Chondrocyte (in vitro differentiated cells): ENCODE measurements around the gene GOLGA6L25. TPM values are rescaled to one million over a fixed set of nuclear protein-coding genes. Genes with fewer than 3 reads are reported as not detected.
"Not testable (repeated sequence)": the region's sequence is repeated elsewhere in the genome, so short reads cannot be mapped to it uniquely, and the experiment has no call there.

ENCODE experiments used
- DNase-seq: peaks from one replicate; pipeline ENCODE4 v3.0.0; 2021; ENCODE audit warnings: mixed read lengths, low spot score
- H3K27ac Mint-ChIP-seq: one replicate; pipeline ENCODE4 v1.8.0; 2021; ENCODE audit warnings: mild to moderate bottlenecking, moderate library complexity, mixed read lengths; ENCODE audit not compliant: unreplicated experiment
- H3K27me3 Mint-ChIP-seq: 2 replicates; pipeline ENCODE4 v1.8.0; 2021; ENCODE audit warnings: low read depth, mixed read lengths
- H3K36me3 Mint-ChIP-seq: 2 replicates; pipeline ENCODE4 v1.8.0; 2021; ENCODE audit warnings: low read depth, mixed read lengths
- H3K4me1 Mint-ChIP-seq: 2 replicates; pipeline ENCODE4 v1.8.0; 2021; ENCODE audit warnings: low read depth, mild to moderate bottlenecking, mixed read lengths
- H3K4me3 Mint-ChIP-seq: one replicate; pipeline ENCODE4 v1.8.0; 2021; ENCODE audit warnings: mild to moderate bottlenecking, moderate library complexity, mixed read lengths; ENCODE audit not compliant: unreplicated experiment
- H3K9me3 Mint-ChIP-seq: 2 replicates; pipeline ENCODE4 v1.8.0; 2021; ENCODE audit warnings: low read depth, mixed read lengths
- long read RNA-seq: library from polyadenylated mRNA; stranded (forward); transcript quantifications from one replicate; pipeline ENCODE4 v2.0.0, GENCODE V29; 2021
- total RNA-seq: library from RNA; stranded (reverse); gene quantifications from 3 replicates; pipeline ENCODE4 v1.2.1, GENCODE V29; 2021

GOLGA6L25 gene
- total RNA-seq: not detected in 3 replicates
- long read RNA-seq: 0 reads

- not testable (repeated sequence) for H3K27me3 Mint-ChIP-seq, H3K36me3 Mint-ChIP-seq
Observed at GRCh38 chr15:28553268-28553667, at the start of gene GOLGA6L25. TSS of gene GOLGA6L25 (plus strand) at chr15:28553568. CDS start at chr15:28553629, 61 bp downstream.

DNA sequence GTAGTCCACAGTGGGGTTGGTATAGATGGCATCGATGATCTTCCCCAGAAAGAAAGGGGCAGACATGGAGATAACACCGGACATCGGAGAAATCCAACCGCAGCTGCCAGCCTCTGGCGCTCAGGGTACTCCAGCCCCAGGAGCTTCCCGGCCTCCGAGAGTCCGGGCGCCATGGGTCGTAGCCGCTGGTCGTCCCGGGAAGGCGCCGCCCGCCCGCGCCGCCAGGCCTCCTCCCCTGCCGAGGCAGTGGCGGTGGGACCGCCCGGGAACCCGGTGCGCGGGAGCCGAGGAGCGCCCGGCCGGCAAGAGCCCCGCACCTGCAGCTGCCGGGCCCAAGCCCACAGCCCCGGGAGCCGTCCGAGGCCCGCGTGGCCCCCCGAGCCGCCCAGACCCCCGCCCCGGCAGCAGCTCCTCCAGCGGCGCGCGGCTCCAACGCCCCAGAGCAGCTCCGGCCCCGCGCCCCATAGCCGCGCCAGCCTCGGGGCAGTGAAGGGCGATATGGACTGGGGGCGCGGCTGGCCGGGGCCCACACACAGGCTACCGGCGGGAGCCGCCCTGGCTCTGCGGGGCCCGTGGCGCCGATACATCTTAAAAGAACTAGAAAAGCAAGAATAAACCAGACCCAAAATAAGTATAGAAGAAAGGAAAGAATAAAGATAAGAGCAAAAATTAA, 45.0 kb upstream of the GOLGA6L25 start:
- H3K27ac Mint-ChIP-seq, H3K4me1 Mint-ChIP-seq, DNase-seq, H3K27me3 Mint-ChIP-seq, H3K36me3 Mint-ChIP-seq, H3K9me3 Mint-ChIP-seq, H3K4me3 Mint-ChIP-seq: not testable (repeated sequence)

More at GRCh38 chr15:28553268-28553667, at the start of gene GOLGA6L25:
- not testable (repeated sequence) for H3K4me3 Mint-ChIP-seq, H3K27ac Mint-ChIP-seq, H3K4me1 Mint-ChIP-seq, H3K9me3 Mint-ChIP-seq, DNase-seq

DNA sequence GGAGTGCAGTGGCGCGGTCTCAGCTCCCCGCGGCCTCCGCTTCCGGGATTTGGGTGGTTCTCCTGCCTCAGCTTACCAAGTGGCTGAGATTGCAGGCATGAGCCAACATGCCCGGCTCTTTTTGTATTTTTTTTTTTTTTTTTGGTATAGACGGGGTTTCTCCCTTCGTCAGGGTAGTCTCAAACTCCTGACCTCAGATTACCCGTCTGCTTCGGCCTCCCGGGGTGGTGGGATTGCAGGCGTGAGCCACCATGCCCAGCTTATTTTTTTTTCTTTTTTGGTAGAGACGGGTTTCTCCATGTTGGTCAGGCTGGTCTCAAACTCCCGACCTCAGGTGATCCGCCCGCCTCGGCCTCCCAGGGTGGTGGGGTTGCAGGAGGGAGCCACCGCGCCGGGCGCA, 39.2 kb upstream of the GOLGA6L25 start:
- not testable (repeated sequence) for H3K27ac Mint-ChIP-seq, H3K27me3 Mint-ChIP-seq, H3K9me3 Mint-ChIP-seq, H3K4me1 Mint-ChIP-seq, H3K4me3 Mint-ChIP-seq, H3K36me3 Mint-ChIP-seq
- peak; percentile 58 for DNase-seq

DNA sequence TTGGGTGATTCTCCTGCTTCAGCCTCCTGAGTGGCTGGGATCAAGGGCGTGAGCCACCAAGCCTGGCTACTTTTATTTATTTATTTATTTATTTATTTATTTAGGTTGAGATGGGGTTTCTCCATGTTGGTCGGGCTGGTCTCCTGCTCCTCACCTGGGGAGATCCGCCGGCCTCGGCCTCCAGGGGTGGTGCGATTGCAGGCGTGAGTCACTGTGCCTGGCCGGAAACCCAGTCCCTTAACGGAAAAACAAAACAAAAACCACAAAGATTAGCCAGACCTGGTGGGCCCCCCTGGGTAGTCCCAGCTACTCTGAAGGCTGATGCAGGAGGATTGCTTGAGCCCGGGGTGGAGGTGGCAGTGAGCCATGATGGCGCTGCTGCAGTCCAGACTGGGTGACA, 38.2 kb upstream of the GOLGA6L25 start:
- H3K9me3 Mint-ChIP-seq, H3K27me3 Mint-ChIP-seq, H3K4me3 Mint-ChIP-seq, DNase-seq, H3K4me1 Mint-ChIP-seq, H3K27ac Mint-ChIP-seq, H3K36me3 Mint-ChIP-seq: not testable (repeated sequence)

- not testable (repeated sequence) for H3K27ac Mint-ChIP-seq, H3K9me3 Mint-ChIP-seq, H3K36me3 Mint-ChIP-seq, DNase-seq, H3K4me3 Mint-ChIP-seq, H3K27me3 Mint-ChIP-seq, H3K4me1 Mint-ChIP-seq
Observed at GRCh38 chr15:28532954-28533353, 20.4 kb upstream of the GOLGA6L25 start, which contains the start of gene GOLGA8G. TSS of gene GOLGA8G (minus strand) at chr15:28532971. CDS start at chr15:28532909, 62 bp downstream.

DNA sequence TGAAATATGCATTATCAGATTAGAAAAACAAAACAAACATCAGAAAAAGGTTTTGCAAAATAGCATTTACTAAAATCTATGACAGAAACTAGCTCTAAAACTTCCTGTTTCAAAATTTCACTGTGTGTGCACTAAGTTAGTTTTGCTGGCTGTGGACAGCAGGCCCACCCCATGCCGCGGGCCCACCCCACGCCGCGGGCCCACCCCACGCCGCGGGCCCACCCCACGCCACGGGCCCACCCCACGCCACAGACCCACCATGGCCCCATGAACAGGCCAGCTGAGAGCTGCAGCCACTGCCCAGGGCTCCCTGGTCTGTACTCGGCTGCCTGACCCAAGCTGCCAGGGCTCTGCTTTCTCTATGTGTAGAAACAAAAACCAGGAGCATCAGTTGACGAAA, 20.0 kb downstream of the GOLGA6L25 start:
- not testable (repeated sequence) for H3K27ac Mint-ChIP-seq, H3K36me3 Mint-ChIP-seq, H3K4me3 Mint-ChIP-seq, H3K4me1 Mint-ChIP-seq, H3K27me3 Mint-ChIP-seq, H3K9me3 Mint-ChIP-seq, DNase-seq

- H3K27ac Mint-ChIP-seq: not testable (repeated sequence)
Observed at GRCh38 chr15:28588977-28589606, 35.7 kb downstream of the GOLGA6L25 start.

GRCh38 chr15:28589769-28590168, 36.4 kb downstream of the GOLGA6L25 start:
- H3K4me1 Mint-ChIP-seq, H3K36me3 Mint-ChIP-seq, DNase-seq, H3K27me3 Mint-ChIP-seq, H3K9me3 Mint-ChIP-seq: not testable (repeated sequence)
- Mint-ChIP-seq H3K4me3 (peak overlapping the region; percentile 82), H3K27ac (peak overlapping the region; percentile 90)

More at GRCh38 chr15:28588977-28589606, 35.7 kb downstream of the GOLGA6L25 start:
- not testable (repeated sequence) for H3K9me3 Mint-ChIP-seq, H3K27me3 Mint-ChIP-seq, DNase-seq, H3K36me3 Mint-ChIP-seq, H3K4me1 Mint-ChIP-seq, H3K4me3 Mint-ChIP-seq

DNA sequence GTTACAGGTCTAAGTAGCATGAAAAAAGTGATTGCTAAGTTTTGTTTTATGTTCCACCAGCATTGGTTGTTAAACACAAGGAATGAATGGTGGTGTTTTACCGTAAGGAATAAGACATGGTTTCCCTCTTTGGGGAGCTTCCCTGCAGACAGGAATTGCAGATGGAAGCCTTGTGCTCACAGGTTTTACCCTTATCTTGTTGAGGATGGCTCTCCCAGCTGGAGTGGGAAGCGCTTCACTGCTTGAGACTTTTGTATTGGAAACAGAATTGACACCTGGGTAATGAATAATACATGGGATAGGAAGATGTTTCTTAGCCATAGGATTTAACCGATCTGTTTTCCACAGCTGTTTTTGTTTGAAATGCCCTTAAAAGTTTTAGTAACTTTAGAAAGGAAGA, 39.0 kb downstream of the GOLGA6L25 start:
- not testable (repeated sequence) for H3K4me3 Mint-ChIP-seq, H3K27ac Mint-ChIP-seq, H3K27me3 Mint-ChIP-seq, H3K9me3 Mint-ChIP-seq, H3K4me1 Mint-ChIP-seq, H3K36me3 Mint-ChIP-seq, DNase-seq

DNA sequence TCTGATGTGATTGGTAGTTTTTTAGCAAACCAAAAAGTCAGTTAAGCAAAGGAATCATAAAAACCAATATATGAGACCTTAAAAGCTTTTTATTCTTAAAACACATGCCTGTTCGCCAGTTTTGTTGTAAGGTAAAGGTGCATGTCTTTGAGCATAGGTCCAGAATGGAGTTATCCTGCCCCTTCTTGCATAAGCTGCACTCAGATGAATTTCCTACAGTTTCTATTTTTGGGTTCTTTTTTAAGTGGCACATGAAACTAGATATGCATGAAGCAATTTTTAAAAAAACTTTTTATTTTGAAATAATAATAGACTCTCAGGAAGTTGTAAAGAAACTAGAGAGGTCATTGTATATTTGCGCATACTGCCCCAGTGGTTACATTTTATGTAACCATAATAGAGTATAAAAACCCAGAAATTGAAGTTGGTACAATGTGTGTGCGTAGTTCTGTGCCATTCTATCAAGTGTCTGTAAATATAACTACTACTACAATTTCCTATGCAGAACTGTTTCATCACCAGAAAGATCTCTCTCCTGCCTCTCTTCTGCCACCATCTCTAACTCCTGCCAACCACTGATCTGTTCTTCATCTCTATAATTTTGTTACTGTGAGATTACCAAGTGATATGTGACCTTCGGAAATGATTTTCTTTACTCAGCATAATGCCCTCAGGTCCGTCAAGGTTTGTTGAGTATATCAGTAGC, 40.2 kb downstream of the GOLGA6L25 start:
- H3K36me3 Mint-ChIP-seq, H3K9me3 Mint-ChIP-seq, H3K27ac Mint-ChIP-seq, H3K27me3 Mint-ChIP-seq, H3K4me1 Mint-ChIP-seq, H3K4me3 Mint-ChIP-seq, DNase-seq: not testable (repeated sequence)

DNA sequence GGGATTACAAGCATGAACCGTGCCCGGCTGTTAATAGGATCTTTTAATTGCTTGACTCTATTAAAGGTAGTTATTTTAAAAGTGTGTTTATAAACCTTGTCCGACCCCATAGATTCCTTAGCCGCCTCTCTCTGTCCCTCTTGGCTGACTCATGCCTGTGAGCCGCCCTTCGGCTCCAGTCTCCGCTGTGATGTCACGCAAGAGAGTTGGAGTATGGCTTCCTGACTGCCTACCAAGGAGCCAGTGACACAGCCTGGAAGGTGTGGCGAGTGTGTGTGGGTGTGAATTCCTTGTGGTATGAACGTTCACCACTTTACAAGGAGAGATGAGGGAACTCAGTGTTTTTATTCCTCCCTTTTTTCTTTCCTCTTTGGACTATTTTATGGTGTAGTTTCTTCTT, 44.1 kb downstream of the GOLGA6L25 start:
- not testable (repeated sequence) for H3K4me1 Mint-ChIP-seq, H3K27me3 Mint-ChIP-seq, DNase-seq, H3K36me3 Mint-ChIP-seq, H3K27ac Mint-ChIP-seq, H3K9me3 Mint-ChIP-seq, H3K4me3 Mint-ChIP-seq

DNA sequence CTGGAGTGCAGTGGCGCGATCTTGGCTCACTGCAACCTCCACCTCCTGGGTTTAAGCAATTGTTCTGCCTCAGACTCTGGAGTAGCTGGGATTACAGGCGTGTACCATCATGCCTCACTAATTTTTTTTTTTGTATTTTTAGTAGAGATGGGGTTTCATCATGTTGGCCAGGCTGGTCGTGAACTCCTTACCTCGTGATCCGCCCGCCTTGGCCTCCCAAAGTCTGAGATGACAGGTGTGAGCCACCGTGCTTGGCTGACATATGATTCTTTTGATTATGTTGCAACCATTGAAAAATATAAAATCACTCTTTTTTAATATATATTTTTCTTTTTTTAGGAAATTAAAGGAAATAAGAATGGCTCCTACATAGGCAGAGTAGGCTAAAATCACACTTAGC, 44.8 kb downstream of the GOLGA6L25 start:
- not testable (repeated sequence) for H3K27me3 Mint-ChIP-seq, H3K9me3 Mint-ChIP-seq, H3K4me1 Mint-ChIP-seq, H3K27ac Mint-ChIP-seq, H3K36me3 Mint-ChIP-seq, H3K4me3 Mint-ChIP-seq, DNase-seq
